H1 (cell line): ENCODE data around the gene EMX2.

ENCODE experiments used
- CBX8 ChIP-seq: fragments of 300-800, 300-1000 bp; sonication (generic); IDR thresholded peaks from 2 replicates; pipeline ENCODE4 v1.7.1; 2016; ENCODE audit warnings: low read depth, low read length, borderline replicate concordance
- EGR1 ChIP-seq: IDR thresholded peaks from 2 replicates; pipeline ENCODE4 v1.6.1; 2011; ENCODE audit warnings: low read depth, low read length, borderline replicate concordance
- EP300 ChIP-seq, 2 experiments: IDR thresholded peaks; 1 replicate in 1 of 2; 2 replicates in 1 of 2; pipeline ENCODE4 v1.6.1; 2011 to 2012; ENCODE audit warnings: low read depth in 2 of 2, low read length in 2 of 2, mild to moderate bottlenecking in 2 of 2, borderline replicate concordance in 1 of 2, inconsistent platforms in 1 of 2, moderate library complexity in 1 of 2
- POLR2A ChIP-seq, 2 experiments: IDR thresholded peaks; 1 replicate in 1 of 2; 2 replicates in 1 of 2; pipeline ENCODE4 v1.6.1; 2011; ENCODE audit warnings: low read depth in 2 of 2, low read length in 2 of 2, mild to moderate bottlenecking in 2 of 2; ENCODE audit errors: control extremely low read depth in 1 of 2
- POLR2AphosphoS5 ChIP-seq: IDR thresholded peaks from 2 replicates; pipeline ENCODE4 v1.6.1; 2011; ENCODE audit warnings: low read depth, low read length
- RAD21 ChIP-seq, 2 experiments: IDR thresholded peaks in 1 of 2; conservative IDR thresholded peaks in 1 of 2; 2 replicates each; pipeline ENCODE4 v1.6.1; 2011; ENCODE audit warnings: low read depth in 2 of 2, low read length in 2 of 2, improper control_type of control experiment in 1 of 2, inconsistent platforms in 1 of 2, mild to moderate bottlenecking in 1 of 2, moderate library complexity in 1 of 2
- TF ChIP-seq, protein P1 (sequence below), 3 experiments: IDR thresholded peaks; 1 replicate in 2 of 3; 2 replicates in 1 of 3; pipeline versions ENCODE4 v1.5.1 to v1.6.1; 2011; ENCODE audit warnings: low read length in 3 of 3, mild to moderate bottlenecking in 3 of 3, inconsistent platforms in 2 of 3, low read depth in 1 of 3, moderate library complexity in 1 of 3; ENCODE audit not compliant: insufficient read depth in 1 of 3; ENCODE audit errors: control extremely low read depth in 1 of 3
- TF ChIP-seq, protein P2 (sequence below): IDR thresholded peaks from 2 replicates; pipeline ENCODE4 v1.6.1; 2012; ENCODE audit warnings: inconsistent platforms

DNA sequence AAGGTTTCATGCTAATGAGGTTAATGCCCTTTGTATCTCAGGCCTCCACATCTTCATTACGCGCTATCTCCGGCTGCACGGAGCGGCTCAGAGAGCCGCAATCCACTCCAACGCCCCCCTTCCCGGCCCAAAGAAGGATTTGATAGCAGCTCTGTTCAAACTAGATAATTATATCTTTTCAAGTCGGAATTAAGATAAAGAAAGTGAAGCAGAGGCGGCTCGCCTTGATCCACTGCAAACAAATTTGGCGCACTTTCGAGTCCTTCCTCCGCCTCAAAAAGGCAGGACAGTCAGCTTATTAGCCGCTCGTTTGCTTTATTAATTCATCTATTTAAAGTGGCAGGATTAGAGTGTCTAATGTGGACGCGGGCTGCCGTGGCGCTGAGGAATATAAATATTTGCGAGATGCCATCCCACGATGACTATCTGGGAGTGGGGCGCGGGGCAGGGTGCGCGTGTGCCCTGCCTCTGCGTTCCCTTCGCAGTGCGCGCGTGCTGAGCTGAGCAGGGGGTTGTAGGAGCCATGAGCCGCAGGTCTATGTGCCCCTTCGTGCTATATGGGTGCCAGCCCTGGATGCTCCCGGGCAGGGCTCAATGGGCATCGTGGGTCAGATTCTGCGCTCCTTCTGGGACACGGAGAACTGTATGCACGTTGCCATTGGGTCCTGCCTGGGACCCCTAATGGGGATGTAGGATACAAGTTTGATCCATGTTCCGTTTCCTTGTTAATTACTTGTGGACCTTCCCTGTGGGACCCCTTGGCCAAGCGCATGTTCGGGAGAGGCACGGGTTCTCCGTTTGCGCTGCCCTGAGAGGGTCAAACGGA lies 9.0 kb downstream of the EMX2 start:
- TF ChIP-seq, protein P1, sequence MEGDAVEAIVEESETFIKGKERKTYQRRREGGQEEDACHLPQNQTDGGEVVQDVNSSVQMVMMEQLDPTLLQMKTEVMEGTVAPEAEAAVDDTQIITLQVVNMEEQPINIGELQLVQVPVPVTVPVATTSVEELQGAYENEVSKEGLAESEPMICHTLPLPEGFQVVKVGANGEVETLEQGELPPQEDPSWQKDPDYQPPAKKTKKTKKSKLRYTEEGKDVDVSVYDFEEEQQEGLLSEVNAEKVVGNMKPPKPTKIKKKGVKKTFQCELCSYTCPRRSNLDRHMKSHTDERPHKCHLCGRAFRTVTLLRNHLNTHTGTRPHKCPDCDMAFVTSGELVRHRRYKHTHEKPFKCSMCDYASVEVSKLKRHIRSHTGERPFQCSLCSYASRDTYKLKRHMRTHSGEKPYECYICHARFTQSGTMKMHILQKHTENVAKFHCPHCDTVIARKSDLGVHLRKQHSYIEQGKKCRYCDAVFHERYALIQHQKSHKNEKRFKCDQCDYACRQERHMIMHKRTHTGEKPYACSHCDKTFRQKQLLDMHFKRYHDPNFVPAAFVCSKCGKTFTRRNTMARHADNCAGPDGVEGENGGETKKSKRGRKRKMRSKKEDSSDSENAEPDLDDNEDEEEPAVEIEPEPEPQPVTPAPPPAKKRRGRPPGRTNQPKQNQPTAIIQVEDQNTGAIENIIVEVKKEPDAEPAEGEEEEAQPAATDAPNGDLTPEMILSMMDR (IDR thresholded peaks at IDR 0.05; ENCODE audit: control extremely low read depth in 1 of 3, insufficient read depth in 1 of 3, low read depth in 1 of 3, low read length in 3 of 3): no peak
- TF ChIP-seq POLR2AphosphoS5 (no peak), CBX8 (peak; percentile 89; the same call in 1 of the 2 replicates), EP300 (IDR thresholded peaks at IDR 0.05; ENCODE audit: borderline replicate concordance in 1 of 2, low read depth in 2 of 2, low read length in 2 of 2) (no peak), POLR2A (IDR thresholded peaks at IDR 0.05; ENCODE audit: control extremely low read depth in 1 of 2, low read depth in 2 of 2, low read length in 2 of 2) (no peak), RAD21 (IDR thresholded peaks at IDR 0.05 in 1 of 2, conservative IDR thresholded peaks at IDR 0.05 in 1 of 2; ENCODE audit: low read depth in 2 of 2, low read length in 2 of 2) (no peak), EGR1 (no peak)
- TF ChIP-seq, protein P2, sequence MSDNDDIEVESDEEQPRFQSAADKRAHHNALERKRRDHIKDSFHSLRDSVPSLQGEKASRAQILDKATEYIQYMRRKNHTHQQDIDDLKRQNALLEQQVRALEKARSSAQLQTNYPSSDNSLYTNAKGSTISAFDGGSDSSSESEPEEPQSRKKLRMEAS: no peak
